Measurements from ENCODE around the gene SF3B6.

The SF3B6 gene

GRCh38 chr2:24088821-24089359 lies 12.8 kb upstream of the SF3B6 start:
- no peak for DNase-seq

GRCh38 chr2:24087032-24087431 lies 10.9 kb upstream of the SF3B6 start:
- DNase-seq = no peak

DNA sequence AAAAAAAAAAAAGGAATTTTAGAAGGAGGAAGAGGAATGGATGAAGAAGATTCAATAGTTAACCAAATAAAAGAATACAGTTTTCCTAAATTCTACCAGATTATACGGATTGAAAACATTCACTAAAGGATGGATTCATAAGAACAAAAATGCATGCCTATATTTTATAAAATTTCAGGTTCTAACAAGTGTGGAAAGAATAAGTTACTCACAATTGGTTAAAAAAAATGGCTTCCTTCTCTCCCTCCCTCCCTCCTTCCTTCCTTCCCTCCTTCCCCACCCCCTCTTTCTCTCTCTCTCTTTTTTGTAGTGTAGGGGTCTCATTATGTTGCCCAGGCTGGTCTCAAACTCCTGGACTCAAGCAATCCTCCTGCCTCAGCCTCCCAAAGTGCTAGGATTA lies 10.1 kb upstream of the SF3B6 start:
- DNase-seq = no peak

- DNase-seq = no peak
Measured at GRCh38 chr2:24085200-24085489, 9.0 kb upstream of the SF3B6 start.

DNA sequence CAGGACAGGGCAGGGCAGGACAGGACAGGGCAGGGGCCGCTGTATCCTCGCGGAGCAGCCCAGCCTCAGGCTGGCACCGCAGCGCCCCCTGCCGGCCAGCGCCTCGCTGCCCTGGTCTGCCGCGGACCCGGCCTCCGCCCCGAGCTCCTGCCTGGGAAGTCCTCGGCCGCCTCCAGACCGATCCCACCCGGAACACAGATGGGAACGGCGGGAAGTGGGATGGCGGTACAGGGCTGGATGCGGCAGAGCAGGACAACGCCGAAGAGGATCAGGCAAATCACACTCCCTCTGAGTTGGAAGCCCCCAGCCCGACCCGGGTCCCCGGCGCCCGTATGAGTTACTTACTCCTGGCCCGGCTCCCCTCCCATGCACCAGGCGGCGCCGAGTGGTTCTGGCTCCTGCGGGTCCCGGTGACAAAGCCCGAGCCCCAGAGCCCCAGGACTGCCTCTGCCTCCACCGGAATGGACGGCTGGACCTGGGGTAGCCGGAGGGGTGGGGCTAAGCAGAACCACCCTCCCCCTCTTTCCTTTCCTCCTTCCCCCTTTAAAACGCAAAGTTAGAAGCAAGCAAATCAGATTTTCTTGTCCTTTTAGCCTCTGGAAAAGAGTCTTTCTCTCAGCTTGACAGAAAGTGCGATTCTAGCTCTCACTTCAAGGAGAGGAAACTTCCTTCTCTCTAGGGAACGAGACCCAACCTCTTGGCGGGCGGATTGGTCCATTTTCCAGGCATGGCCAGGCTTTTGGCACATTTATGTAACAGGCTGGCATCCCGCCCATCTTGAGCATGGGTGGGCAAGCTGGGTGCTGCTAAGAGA lies 8.5 kb upstream of the SF3B6 start, which contains the start of gene TP53I3:
TP53I3 (minus strand) TSS at position 449 of the 814 bp plus-strand sequence. CDS start 508 bp downstream, outside the sequence.
- peak; percentile 83 for DNase-seq

DNA sequence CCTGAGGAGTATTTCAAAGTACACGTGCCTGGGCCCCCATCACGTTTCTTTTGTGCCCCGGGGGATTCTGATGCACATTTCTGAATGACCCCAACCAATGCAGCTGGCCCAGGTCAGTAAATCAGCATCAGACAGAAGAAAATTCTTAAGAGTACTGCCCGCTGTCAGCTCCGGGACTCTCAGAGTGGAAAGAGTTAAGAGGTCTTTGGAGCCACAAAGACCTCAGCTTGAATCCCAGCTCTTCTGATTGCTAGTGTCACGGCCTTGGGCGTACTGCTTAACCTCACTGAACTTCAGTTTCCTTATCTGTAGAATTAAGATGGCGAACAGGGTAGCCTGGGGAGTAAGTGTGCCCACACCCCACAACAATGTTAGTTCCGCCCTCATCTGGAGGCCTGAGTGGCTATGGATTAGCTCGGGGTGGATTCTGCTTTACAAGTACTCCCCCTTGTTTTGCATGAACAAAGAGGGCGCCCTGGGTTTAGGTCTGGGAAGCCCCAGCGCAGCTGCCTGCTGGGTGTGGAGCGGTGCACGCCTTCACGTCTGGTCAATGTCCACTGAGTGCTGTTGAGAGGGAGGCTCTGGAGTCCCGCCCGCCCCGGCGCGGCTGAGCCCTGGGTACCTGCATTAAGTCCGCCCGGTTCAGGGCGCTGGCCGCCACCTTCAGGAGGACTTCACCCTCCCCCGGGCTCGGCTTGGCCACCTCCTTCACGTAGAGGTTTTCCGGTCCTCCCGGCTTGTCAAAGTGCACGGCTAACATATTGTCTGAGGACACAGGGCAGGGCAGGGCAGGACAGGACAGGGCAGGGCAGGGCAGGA lies 7.7 kb upstream of the SF3B6 start:
- DNase-seq = peak; percentile 77

DNA sequence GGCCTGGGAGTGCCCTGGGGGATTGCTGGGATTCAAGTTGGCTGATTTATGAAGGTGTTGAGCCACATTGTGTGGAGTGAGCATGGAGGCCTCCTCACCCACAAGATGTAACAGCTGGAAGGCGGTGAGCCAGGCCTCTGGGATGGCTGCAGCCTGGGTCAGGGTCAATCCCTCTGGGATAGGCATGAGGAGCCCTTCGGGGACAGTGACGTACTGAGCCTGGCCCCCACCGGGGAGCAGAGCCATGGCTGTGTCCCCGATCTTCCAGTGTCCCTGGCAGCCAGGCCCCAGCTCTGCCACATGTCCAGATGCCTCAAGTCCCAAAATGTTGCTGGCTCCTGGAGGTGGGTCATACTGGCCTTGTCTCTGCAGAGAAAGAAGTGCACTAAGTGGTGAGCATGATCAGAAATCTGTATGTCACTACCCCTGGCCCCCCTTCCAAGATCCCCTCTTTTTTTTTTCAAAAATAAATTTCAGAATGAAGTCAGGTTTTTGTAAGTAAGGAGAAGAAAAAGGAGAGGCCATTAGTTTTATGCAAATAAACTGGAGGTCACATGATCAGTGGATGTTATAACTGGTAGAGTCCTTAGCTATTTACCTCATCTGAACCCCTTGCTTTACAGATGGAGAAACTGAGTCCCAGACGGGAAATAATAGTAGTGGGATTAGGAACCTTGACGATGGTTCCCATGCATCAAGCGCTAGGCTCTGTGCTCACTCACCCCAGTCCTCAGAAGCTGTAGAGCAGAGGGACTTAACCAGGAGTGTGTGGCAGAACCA lies 6.9 kb upstream of the SF3B6 start:
- DNase-seq = no peak

DNA sequence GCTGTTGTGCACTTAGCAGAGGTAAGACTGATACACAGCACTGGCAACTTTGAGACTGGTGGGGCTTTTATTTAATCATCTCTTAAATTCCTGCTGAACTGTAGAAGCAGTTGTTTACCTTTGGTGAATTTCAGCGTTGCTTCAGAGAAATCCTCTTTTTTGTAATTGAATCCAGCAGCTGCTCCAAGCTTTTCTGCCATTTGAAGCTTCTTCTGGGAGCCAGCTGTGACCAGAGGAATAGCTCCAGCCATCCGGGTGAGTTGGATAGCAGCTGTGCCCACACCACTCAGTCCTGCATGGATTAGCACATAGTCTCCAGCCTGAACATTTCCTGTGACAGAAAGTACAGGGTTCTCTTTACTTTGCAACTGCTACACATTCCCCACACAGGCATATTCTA lies 4.6 kb upstream of the SF3B6 start:
- DNase-seq = no peak

GRCh38 chr2:24077879-24078278 lies 1.8 kb upstream of the SF3B6 start:
- DNase-seq = no peak

- DNase-seq = no peak
Measured at GRCh38 chr2:24077535-24077877, 1.4 kb upstream of the SF3B6 start.

GRCh38 chr2:24076849-24077534 lies 866 bp upstream of the SF3B6 start:
- DNase-seq = no peak

DNA sequence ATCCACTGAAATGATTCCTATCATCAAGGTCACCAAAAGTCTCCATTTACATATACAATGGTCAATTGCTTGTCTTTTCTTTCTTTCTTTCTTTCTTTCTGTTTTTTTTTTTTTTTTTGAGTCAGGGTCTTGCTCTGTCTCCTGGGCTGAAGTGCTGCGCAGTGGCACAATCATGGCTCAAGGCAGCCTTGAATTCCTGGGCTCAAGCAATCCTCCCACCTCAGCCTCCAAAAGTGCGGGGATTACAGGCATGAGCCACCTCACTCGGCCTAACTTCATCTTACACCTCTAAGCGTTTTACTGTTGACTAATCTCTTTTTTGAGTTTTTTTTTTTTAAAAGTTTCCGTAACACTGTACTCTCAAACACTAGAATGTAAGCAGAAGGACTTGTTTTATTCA lies 867 bp downstream of the SF3B6 start:
- DNase-seq = no peak

DNA sequence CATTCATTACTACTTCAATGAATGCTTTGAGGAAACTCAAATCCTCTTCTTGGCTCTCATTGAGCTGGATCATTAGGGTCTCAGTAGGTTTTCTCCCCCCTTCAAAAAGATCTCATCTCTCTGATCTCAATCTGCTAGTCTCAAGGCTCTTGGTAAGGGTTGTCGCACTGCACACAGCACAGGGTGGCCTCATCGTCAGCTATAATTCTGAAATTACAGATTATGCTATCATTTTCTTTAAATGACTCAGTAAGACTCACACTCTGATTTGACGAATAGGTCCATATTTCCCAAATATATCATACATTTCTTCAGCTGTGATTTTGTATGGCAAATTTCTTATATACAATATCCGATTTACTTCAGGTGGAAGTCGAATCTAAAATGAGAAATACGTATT lies 2.3 kb downstream of the SF3B6 start:
- DNase-seq = no peak

DNA sequence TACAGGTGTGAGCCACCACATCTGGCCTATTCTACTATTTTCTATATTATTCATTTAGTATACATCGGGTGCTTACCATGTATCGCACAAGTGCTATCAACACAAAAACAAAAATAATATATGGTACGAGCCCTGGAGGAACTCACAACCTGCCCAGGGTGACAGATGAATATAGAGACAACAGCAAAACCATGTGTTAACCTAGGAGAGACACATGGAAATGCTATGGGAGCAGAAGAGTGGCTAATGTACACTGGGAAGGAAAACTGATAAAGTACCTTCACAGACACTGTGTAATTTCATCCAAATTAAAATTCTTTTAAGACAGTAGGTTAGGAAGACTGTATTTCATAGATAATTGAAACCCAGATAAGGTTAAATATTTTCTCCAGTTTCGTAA lies 3.9 kb downstream of the SF3B6 start:
- no peak for DNase-seq

GRCh38 chr2:24065341-24065740 lies 10.8 kb downstream of the SF3B6 start:
- no peak for DNase-seq

GRCh38 chr2:24058564-24059271 lies 17.4 kb downstream of the SF3B6 start:
- no peak for DNase-seq

- no peak for DNase-seq
Measured at GRCh38 chr2:24055750-24056149, 20.4 kb downstream of the SF3B6 start.

- DNase-seq = no peak
Measured at GRCh38 chr2:24054366-24055010, 21.6 kb downstream of the SF3B6 start.

DNA sequence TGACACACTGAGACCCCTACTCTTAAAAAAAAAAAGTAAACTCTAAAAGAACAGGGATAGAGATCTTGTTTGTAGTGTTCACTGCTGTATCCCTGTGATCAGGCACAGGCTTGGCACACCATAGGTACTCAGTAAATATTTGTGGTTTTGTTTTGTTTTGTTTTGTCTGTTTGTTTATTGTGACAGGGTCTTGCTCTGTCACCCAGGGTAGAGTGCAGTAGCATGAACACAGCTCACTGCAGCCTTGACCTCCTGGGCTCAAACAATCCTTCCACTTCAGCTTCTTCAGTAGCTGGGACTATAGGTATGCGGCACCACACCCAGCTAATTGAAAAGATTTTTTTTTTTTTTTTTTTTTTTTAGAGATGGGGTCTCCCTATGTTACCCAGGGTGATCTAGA lies 23.2 kb downstream of the SF3B6 start:
- no peak for DNase-seq

DNA sequence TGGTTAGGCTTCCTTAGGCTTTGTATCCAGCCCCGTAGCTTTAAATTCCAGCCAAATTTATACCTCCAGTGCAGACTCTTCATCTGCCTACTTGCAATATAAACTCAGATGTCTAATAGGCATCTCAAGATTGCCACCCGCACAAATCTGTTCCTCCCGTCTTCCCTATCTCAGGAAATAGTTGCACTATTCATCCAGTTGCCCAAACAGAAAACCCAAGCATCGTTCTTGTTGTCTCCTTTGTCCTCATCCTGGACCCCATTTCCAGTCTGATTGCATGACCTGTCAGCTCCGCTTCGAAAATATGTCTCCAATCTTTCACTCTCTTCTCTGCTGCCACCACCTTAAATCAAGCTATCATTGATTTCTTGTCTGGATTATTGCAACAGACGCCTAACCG lies 24.3 kb downstream of the SF3B6 start:
- no peak for DNase-seq
